Amniotic stem cell (primary cell): ENCODE data around the gene CDK3.

Source experiments
- DNase-seq: peaks from one replicate; lab custom pipeline; 2025; lab: John Stamatoyannopoulos, UW

The CDK3 gene

DNA sequence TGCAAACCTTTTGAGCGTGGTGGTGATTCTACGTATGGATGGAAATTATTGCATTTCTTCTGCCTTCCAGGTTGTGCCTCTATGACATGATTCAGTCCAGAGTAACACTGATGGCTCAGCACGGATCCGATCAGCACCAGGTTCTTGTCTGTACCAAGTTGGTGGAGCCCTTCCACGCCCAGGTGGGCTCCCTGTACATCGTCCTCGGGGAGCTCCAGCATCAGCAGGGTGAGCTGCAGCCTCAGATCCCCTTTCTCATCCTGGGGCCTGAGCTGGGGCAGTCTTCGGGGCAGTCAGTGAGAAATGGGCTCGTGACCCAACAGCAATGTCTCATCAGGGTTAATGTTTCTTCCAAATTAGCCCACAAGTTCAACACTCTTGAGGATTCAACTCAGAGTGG is 9.3 kb upstream of the CDK3 start:
- DNase-seq: no peak

DNA sequence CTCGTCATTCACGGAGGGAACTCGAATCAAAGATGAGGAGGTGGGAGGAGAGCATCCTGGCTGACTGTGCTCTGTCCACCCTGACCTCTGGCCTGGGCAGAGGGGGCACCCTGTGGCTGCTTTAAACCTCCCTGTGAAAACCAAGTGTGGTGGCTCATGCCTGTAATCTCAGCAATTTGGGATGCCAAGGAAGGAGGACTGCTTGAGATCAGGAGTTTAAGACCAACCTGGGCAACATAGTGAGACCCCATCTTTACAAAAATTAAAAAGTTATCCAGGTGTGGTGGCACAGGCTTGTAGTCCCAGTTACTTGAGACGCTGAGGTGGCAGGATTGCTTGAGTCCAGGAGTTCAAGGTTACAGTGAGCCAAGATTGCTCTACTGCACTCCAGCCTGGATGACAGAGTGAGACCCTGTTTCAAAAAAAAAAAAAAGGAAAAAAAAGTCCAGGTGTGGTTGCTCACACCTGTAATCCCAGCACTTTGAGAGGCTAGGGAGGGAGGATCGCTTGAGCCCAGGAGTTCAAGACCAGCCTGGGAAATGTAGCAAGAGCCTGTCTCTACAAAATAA is 5.8 kb upstream of the CDK3 start:
- no peak for DNase-seq

GRCh38 chr17:75995385-75995925 is 5.2 kb upstream of the CDK3 start:
- DNase-seq: no peak

DNA sequence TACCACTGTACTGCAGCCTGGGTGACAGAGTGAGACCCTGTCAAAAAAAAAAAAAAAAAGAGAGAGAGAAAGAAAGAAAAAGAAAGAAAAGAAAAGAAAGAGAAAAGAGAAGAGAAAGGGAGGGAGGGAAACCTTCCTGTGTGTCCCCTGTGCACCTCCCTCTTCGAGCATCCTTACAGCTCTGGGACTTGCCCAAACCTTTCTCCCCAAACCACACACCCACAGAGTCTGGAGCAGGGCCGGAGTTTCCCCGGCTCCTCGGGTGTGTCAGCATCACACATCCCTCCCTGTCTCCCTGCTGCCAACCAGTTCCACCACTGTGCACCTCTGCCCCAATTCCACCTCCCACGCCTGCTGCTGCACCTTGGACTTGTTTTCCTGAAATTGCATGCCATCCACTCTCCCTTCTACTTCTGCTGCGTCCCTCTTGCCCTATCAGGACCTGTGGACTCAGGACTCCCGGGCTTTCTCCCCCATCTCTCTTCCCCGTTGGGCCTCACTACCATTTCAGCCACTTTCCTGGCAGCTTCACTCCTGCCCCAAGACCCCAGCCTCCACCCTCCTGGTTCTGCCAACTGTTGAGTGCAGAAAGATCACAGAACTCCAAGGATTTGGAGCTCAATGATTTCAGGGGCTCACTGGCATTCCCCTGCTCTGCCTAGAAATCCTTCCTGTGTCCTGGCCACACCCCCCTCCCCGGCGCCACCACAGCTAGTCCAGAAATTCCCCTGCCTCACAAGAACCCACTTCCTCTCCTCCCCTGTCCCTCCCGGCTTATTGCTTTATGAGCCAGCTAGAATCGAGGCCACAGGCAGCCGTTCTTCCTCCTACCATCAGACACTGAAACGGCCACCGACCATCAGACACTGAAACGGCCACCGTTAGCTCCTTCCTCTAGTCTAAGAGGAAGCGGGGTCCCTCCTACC is 3.7 kb upstream of the CDK3 start:
- DNase-seq: no peak

- no peak for DNase-seq
These were observed 2.3 kb upstream of the CDK3 start for GRCh38 chr17:75998327-75998795.

GRCh38 chr17:76000016-76000754 is 470 bp upstream of the CDK3 start:
- no peak for DNase-seq

- DNase-seq: no peak
These were observed 1.4 kb downstream of the CDK3 start for GRCh38 chr17:76002100-76002499.

- DNase-seq: no peak
These were observed 3.3 kb downstream of the CDK3 start for GRCh38 chr17:76003915-76004314.

DNA sequence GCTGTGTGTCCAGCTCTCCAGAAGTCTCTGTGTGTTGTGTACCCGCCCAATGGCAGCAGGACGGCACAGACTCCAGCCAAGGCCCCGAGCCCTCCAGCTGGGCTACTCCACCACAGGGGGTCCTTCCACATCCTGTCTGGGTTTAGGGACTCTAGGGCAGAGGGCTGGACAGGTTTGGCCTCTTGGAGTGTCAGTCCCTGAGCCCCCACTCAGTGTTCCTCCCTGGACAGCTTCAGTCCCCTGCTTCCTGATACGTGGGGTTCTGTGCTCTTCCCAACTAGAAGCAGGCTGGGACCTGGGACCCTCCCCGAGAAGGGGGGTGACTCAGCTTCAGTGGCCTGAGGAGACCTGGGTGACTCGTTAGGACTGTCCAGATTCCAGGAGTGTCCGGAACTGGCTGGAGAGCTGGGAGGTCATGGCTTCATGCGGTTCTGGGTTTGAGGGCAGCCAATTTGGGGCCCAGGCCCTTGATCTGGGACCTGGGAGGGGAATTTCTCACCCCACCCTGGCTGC is 4.2 kb downstream of the CDK3 start:
- DNase-seq: no peak

DNA sequence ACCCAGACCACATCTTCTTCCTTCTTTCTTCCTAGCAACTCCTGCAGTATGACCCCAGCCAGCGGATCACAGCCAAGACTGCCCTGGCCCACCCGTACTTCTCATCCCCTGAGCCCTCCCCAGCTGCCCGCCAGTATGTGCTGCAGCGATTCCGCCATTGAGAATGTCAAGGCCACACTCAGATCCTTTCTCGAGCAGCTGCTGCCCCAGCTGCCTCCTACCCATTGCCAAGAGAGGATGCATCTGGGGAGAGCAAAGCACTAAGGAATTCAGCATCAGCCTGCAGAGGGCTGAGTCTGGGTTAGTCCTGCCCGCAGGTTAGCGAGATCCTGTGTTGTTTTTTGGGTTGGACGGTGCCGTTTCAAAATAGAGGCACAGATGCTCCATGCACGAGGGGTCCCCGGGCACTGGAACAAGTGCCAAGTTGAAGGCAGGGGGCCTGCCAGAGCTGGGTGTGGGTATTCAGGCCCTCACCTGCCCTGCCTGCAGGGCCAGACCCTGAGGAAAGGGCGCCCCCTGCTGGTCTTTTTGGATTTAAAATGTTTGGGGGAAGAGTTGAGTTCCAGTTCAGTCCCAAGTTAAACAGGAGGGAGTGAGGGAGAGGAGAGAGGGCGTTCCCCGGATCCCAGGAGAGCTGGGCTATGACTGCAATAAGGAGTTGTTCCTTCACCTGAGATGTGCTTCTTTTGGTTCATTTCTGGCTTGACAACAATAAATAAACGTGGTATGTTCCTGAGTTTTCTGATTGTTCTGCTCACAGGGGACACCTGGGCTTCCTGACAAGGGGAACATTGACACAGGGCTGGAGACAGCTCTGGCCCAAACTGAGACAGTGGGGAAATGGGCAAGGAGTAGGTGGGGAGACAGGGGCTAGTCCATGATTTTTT is 4.9 kb downstream of the CDK3 start:
- DNase-seq: no peak

- DNase-seq: no peak
These were observed 6.6 kb downstream of the CDK3 start for GRCh38 chr17:76007131-76007849.

- no peak for DNase-seq
These were observed 7.2 kb downstream of the CDK3 start for GRCh38 chr17:76007850-76008165.

GRCh38 chr17:76008208-76008607 is 7.6 kb downstream of the CDK3 start:
- DNase-seq: no peak

- DNase-seq: no peak
These were observed 8.2 kb downstream of the CDK3 start for GRCh38 chr17:76008630-76009425.

GRCh38 chr17:76009447-76009846 is 8.8 kb downstream of the CDK3 start:
- no peak for DNase-seq

GRCh38 chr17:76009969-76010661 is 9.5 kb downstream of the CDK3 start:
- no peak for DNase-seq

- no peak for DNase-seq
These were observed 11.3 kb downstream of the CDK3 start for GRCh38 chr17:76011951-76012350.

GRCh38 chr17:76013377-76013932 is 12.8 kb downstream of the CDK3 start:
- no peak for DNase-seq
